ENCODE data around the gene SNHG17.
"Not testable (repeated sequence)": the region's sequence is repeated elsewhere in the genome, so short reads cannot be mapped to it uniquely, and the experiment has no call there.

The SNHG17 gene

DNA sequence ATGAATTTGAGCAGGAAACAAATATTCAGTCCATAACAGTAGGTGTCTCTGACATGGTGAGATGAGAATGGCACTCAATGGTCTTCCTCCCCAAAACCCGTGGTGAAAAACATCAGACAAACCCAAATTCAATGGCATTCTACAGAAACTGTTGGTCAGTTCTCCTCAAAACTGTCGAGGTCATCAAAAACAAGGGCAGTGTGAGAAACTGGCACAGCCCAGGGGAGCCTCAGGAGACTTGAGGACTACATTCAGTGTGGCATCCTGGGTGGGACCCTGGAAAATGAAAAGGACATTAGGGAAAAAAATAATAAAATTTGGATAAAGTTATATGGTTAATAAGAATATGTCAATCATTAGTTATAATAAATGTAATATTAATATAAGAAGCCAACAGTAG, 48.3 kb downstream of the SNHG17 start:
- no peak overlapping the region for H3K27ac ChIP-seq
- no peak for DNase-seq
- no peaks in the 10 kb centered on the region for H3K9me3 ChIP-seq
- no peaks in the 10 kb centered on the region for H3K4me1 ChIP-seq
- intact Hi-C loops (cut with DNase I; ENCODE audit: low total_unique reads), result no loop called here
- H3K36me3 ChIP-seq, result no peaks in the 10 kb centered on the region
- TF ChIP-seq, protein P1, sequence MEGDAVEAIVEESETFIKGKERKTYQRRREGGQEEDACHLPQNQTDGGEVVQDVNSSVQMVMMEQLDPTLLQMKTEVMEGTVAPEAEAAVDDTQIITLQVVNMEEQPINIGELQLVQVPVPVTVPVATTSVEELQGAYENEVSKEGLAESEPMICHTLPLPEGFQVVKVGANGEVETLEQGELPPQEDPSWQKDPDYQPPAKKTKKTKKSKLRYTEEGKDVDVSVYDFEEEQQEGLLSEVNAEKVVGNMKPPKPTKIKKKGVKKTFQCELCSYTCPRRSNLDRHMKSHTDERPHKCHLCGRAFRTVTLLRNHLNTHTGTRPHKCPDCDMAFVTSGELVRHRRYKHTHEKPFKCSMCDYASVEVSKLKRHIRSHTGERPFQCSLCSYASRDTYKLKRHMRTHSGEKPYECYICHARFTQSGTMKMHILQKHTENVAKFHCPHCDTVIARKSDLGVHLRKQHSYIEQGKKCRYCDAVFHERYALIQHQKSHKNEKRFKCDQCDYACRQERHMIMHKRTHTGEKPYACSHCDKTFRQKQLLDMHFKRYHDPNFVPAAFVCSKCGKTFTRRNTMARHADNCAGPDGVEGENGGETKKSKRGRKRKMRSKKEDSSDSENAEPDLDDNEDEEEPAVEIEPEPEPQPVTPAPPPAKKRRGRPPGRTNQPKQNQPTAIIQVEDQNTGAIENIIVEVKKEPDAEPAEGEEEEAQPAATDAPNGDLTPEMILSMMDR (IDR thresholded peaks at IDR 0.05), result no peak
- no peak overlapping the region for H3K4me3 ChIP-seq
- H3K27me3 ChIP-seq, result peaks cover 0 to under 1% of the 10 kb centered on the region in 2 donors

DNA sequence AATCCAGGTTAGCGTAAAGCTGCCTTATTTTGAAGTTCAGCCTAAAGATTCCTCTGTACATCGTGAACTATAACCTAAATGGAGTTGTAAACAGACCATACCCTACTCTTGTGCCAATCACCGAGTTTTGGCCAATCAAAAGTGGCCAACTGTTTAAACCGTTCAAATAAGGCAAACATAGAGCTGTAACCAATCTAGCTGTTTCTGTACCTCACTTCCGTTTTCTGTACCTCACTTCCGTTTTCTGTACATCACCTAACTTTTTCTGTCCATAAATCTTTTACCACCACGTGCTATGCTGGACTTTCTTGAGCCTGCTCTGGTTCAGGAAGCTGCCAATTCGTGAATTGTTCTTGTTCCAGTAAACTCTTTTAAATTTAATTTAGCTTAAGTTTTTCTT, 49.1 kb downstream of the SNHG17 start:
- H3K27ac ChIP-seq, result no peak overlapping the region
- no peaks in the 10 kb centered on the region for H3K9me3 ChIP-seq
- no peaks in the 10 kb centered on the region for H3K4me1 ChIP-seq
- TF ChIP-seq, protein P1 (IDR thresholded peaks at IDR 0.05), result no peak
- H3K27me3 ChIP-seq, result peaks cover 0 to 5% of the 10 kb centered on the region in 2 donors
- H3K4me3 ChIP-seq, result no peak overlapping the region
- no peaks in the 10 kb centered on the region for H3K36me3 ChIP-seq
- intact Hi-C loops (cut with DNase I; ENCODE audit: low total_unique reads), result no loop called here
- DNase-seq, result no peak

DNA sequence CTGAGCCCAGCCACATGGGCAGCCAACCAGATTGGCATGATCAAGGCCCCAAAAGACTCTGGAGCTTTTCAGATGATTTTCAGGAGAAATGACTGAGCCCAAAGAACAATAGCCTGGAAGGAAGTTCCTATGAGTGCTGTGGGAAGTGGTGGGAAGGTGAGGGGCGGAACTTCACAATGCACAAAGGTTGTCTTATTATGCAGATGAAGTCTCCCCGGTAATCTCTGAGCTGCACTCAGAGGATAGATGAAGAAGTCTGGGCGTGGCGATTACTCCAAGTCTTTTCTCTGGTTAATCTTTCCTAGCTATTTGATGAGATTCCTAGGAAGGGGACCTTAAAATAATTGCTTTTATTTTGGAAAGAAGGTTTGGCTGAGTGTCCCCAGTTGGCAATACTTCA, 52.0 kb downstream of the SNHG17 start:
- intact Hi-C loops (cut with DNase I; ENCODE audit: low total_unique reads), result no loop called here
- H3K27ac ChIP-seq, result no peak overlapping the region
- no peak for DNase-seq
- no peaks in the 10 kb centered on the region for H3K9me3 ChIP-seq
- no peaks in the 10 kb centered on the region for H3K36me3 ChIP-seq
- no peaks in the 10 kb centered on the region for H3K4me1 ChIP-seq
- TF ChIP-seq, protein P1 (IDR thresholded peaks at IDR 0.05), result no peak
- H3K27me3 ChIP-seq, result peaks cover 0 to 5% of the 10 kb centered on the region in 2 donors
- no peak overlapping the region for H3K4me3 ChIP-seq

DNA sequence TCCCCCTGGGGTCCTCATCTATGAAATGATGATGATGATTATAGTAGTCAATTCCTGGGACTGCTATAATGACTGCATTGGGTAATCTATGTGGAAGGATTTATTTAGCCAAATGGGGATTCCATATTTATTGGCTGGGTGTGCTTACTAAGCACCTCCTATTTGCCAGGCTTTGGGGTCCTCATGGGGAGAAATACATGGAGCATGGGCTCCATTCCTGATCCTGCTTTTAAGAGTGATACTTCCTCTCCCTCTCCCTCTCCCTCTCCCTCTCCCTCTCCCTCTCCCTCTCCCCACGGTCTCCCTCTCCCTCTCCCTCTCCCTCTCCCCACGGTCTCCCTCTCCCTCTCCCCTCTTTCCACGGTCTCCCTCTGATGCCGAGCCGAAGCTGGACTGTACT, 57.3 kb downstream of the SNHG17 start:
- H3K4me3 ChIP-seq; H3K36me3 ChIP-seq; intact Hi-C loops (cut with DNase I; ENCODE audit: low total_unique reads); H3K4me1 ChIP-seq; H3K27me3 ChIP-seq; H3K9me3 ChIP-seq; H3K27ac ChIP-seq; DNase-seq: not testable (repeated sequence)

DNA sequence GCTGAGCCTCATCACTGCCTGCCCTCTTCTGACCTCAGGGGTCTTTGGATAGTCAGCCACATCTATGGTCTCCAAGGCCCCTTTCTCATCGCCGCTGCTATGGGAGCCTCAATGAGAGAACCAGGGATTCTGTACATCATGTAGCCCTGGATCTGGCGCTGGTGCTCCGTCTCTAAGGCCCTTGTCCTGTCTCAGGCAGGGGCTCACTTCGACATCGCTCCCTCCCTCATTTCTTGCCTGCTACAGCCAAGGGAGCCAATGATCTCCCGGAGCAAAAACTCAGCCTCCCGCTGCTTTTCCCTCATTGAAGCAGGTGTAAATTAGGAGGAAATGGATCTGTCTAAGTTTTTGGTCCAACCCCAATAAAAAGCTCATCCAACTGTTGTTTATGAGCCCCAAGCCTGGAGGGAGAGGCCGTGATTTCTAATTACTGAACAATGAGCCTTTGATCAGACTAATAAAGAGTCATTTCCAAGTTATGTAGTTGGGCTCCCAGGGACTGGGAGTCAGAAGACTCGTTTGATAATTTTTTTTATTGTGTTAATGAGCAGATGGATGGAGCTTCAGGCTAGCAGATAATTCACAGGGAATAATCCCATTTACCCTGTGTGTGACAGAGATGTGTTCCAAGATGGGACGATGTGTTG, 58.0 kb downstream of the SNHG17 start:
- H3K4me1 ChIP-seq, result peaks cover 0 to 7% (median 0%) of the 10 kb centered on the region in 4 donors
- TF ChIP-seq, protein P1 (IDR thresholded peaks at IDR 0.05), result no peak
- H3K4me3 ChIP-seq, result no peak overlapping the region
- no peak overlapping the region for H3K27ac ChIP-seq
- no peaks in the 10 kb centered on the region for H3K36me3 ChIP-seq
- DNase-seq, result no peak
- no peaks in the 10 kb centered on the region for H3K9me3 ChIP-seq
- intact Hi-C loops (cut with DNase I; ENCODE audit: low total_unique reads), result no loop called here
- H3K27me3 ChIP-seq, result peaks cover 0 to 5% of the 10 kb centered on the region in 2 donors

DNA sequence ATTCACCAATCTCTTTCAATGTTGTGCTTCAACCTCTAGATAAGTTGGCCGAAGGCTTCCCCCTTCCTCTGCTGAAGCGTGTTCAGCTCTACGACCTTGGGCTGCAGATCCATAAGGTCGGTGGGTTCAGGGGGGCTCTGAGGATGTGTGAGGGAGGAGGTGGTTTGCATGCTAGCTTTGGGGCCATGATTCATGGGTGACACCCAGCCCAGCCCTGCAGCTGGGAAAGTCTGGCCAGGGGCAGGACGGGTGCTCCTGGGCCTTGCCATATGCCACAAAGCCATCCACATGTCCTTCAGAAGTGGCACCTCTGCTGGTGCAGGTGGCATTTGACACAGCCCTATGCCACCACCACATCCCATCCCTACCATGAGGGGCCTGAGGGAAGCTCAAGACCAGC, 61.2 kb downstream of the SNHG17 start:
- no peak for DNase-seq
- H3K4me3 ChIP-seq, result no peak overlapping the region
- no peaks in the 10 kb centered on the region for H3K9me3 ChIP-seq
- no peaks in the 10 kb centered on the region for H3K27me3 ChIP-seq
- no peaks in the 10 kb centered on the region for H3K36me3 ChIP-seq
- no peak overlapping the region for H3K27ac ChIP-seq
- intact Hi-C loops (cut with DNase I; ENCODE audit: low total_unique reads), result no loop called here
- H3K4me1 ChIP-seq, result peaks cover 0 to 7% (median 0%) of the 10 kb centered on the region in 4 donors
- TF ChIP-seq, protein P1 (IDR thresholded peaks at IDR 0.05), result no peak

All from tibial artery (tissue), 4 donors.